Glutamatergic neuron (in vitro differentiated cells): Measurements from ENCODE around the gene CAPN2. TPM values are rescaled to one million over a fixed set of nuclear protein-coding genes. Genes with fewer than 3 reads are reported as not detected.
"Not testable (repeated sequence)": the region's sequence is repeated elsewhere in the genome, so short reads cannot be mapped to it uniquely, and the experiment has no call there.

Experiments used
- DNase-seq: peaks from one replicate; pipeline ENCODE4 v3.0.0; 2022
- H3K27ac Mint-ChIP-seq: one replicate; pipeline ENCODE4 v1.8.0; 2020; ENCODE audit warnings: mild to moderate bottlenecking, mixed read lengths, inconsistent platforms; ENCODE audit not compliant: unreplicated experiment
- H3K27me3 Mint-ChIP-seq: one replicate; pipeline ENCODE4 v1.8.0; 2020; ENCODE audit warnings: mild to moderate bottlenecking, moderate library complexity, mixed read lengths, inconsistent platforms; ENCODE audit not compliant: unreplicated experiment
- H3K36me3 Mint-ChIP-seq: one replicate; pipeline ENCODE4 v1.8.0; 2020; ENCODE audit warnings: mild to moderate bottlenecking, mixed read lengths, inconsistent platforms; ENCODE audit not compliant: unreplicated experiment
- H3K4me1 Mint-ChIP-seq: one replicate; pipeline ENCODE4 v1.8.0; 2020; ENCODE audit warnings: mild to moderate bottlenecking, low read depth, mixed read lengths, inconsistent platforms; ENCODE audit not compliant: unreplicated experiment
- H3K4me3 Mint-ChIP-seq: one replicate; pipeline ENCODE4 v1.8.0; 2020; ENCODE audit warnings: mild to moderate bottlenecking, mixed read lengths, inconsistent platforms; ENCODE audit not compliant: unreplicated experiment
- H3K9me3 Mint-ChIP-seq: one replicate; pipeline ENCODE4 v1.8.0; 2020; ENCODE audit warnings: mild to moderate bottlenecking, moderate library complexity, mixed read lengths, inconsistent platforms; ENCODE audit not compliant: unreplicated experiment
- total RNA-seq: library from RNA; stranded (reverse); fragmentation: NEBNext Ultra II Directional; extraction: Animal tissue kit (Norgen Biotek cat#: 25700); gene quantifications from one replicate; pipeline ENCODE4 v1.2.1, GENCODE V29; 2021; ENCODE audit not compliant: unreplicated experiment
- TF ChIP-seq, protein P1 (sequence below): fragments of 200-600 bp; sonication (generic); IDR thresholded peaks from one replicate; pipeline ENCODE4 v1.5.0; 2021; ENCODE audit not compliant: partially characterized antibody, unreplicated experiment

CAPN2 gene
- total RNA-seq, 1 donor from 2014 or later: 25.6 TPM

DNA sequence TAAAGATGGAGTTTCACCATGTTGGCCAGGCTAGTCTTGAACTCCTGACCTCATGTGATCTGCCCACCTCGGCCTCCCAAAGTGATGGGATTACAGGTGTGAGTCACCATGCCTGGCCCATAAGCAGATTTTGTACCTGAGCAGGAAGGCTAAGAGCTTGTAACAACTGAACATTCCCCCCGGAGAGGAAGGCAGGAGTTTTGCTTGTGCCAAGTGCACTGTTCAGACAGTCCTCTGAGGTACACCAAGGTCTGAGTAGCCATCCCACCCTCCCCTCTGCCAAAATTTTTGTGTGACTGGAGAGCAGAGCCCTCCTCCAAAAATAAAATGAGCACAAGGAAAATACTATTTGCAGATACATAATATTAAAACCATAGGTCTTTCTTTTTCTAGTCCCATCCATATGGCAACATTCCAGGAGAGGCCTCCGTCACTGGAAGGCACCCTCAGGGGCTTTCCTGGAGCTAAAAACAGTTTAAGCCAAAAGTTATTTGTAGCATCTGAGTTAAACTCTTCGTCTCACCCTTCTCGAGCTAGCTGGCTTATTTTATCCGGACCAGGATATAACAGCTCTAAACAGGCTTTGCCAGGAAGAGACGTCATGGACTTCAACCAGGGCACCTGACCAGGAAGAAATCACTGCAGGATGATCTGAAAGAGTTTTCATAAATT is 27.2 kb downstream of the CAPN2 start:
- Mint-ChIP-seq H3K36me3 (no peaks in the 10 kb centered on the region), H3K9me3 (peaks cover 2% of the 10 kb centered on the region), H3K27me3 (peaks cover 2% of the 10 kb centered on the region), H3K27ac (no peak overlapping the region), H3K4me1 (peaks cover 16% of the 10 kb centered on the region), H3K4me3 (no peak overlapping the region)
- TF ChIP-seq, protein P1, sequence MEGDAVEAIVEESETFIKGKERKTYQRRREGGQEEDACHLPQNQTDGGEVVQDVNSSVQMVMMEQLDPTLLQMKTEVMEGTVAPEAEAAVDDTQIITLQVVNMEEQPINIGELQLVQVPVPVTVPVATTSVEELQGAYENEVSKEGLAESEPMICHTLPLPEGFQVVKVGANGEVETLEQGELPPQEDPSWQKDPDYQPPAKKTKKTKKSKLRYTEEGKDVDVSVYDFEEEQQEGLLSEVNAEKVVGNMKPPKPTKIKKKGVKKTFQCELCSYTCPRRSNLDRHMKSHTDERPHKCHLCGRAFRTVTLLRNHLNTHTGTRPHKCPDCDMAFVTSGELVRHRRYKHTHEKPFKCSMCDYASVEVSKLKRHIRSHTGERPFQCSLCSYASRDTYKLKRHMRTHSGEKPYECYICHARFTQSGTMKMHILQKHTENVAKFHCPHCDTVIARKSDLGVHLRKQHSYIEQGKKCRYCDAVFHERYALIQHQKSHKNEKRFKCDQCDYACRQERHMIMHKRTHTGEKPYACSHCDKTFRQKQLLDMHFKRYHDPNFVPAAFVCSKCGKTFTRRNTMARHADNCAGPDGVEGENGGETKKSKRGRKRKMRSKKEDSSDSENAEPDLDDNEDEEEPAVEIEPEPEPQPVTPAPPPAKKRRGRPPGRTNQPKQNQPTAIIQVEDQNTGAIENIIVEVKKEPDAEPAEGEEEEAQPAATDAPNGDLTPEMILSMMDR: no peak
- DNase-seq: no peak

DNA sequence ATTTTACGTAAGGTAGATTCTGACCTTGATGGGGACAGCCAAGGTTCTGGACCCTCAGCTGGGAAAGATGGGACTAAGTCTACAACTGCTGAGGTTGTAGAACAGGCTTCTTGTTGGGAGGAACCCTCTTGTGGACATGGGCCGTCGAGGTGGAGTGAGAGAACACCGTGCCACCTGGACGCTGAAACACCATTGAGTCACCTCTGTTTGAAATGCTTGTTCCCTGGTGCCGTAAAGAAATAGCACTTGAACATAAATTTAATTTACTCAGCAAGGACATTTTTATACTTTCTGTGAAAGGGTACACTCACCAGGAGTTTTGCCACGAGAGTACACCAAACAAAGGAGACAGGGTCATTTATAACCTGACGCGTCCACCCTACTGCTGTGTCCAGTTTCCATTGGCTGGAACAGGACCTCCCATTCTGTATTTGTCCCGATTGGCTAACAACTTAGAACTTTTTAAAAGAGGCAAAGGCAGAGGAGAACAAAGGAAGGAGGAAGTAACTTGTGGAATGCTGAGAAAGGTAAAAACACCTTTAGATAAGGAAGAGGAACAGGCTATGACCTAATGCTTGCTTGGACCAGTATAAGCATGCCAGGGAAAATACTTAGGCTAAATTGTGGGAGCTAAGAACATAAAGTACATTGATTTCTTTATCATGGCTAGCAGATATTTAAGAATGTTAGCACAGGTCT is 27.8 kb downstream of the CAPN2 start:
- H3K4me1 Mint-ChIP-seq: peaks cover 16% of the 10 kb centered on the region
- not testable (repeated sequence) for H3K27me3 Mint-ChIP-seq, H3K27ac Mint-ChIP-seq, H3K4me3 Mint-ChIP-seq, H3K36me3 Mint-ChIP-seq, H3K9me3 Mint-ChIP-seq, DNase-seq

DNA sequence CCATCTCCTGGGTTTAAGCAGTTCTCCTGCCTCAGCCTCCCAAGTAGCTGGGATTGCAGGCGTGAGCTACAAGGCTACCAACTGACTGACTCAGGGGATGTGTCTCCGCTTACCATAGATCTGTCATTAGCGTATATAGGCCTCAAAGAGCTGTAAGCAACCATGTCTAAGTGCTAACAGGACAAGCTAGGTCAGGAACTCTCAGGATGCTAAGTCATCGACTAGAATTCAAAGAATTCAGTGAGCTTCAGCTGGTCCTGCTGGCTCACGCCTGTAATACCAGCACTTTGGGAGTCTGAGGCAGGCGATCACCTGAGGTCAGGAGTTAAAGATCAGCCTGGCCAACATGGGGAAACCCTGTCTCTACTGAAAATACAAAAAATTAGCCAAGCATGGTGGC is 29.5 kb downstream of the CAPN2 start:
- DNase-seq: no peak
- H3K36me3 Mint-ChIP-seq: no peaks in the 10 kb centered on the region
- H3K27me3 Mint-ChIP-seq: peaks cover 3% of the 10 kb centered on the region
- no peak overlapping the region for H3K4me3 Mint-ChIP-seq
- H3K4me1 Mint-ChIP-seq: peaks cover 17% of the 10 kb centered on the region
- TF ChIP-seq, protein P1: no peak
- no peak overlapping the region for H3K27ac Mint-ChIP-seq
- H3K9me3 Mint-ChIP-seq: peaks cover 2% of the 10 kb centered on the region

DNA sequence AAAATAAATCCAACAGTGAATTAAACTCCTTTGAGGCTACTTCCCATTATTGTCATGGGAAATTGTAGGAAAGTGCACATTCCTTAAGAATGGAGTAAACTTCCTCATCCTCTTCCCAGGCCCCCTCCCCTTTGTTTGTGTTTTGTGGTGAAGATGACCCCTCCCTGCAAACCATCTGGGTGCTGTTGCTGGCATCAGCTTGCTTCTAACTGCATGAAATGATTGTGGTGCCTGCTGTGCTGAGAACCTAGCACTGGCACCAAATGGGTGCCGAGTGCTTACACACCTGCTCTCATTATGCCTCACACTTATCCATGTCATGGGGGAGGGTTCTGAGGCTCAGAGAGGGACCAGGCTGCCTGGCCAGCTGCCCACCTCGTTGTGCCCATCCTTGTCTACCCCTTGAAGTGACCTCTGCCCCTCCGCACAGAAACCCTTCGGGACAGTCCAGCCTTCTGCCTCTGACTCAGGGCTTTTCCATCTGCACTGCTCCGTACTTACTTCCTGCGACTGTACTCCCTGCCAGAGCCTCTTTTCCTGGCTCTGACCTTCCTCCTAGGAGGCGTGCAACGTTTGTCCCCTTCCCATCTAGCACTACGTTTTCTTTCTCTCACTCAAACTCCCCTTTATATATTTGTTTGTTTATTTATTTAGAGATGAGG is 30.6 kb downstream of the CAPN2 start:
- TF ChIP-seq, protein P1: no peak
- Mint-ChIP-seq H3K27ac (peak overlapping the region; percentile 17), H3K36me3 (peaks cover 7% of the 10 kb centered on the region), H3K9me3 (peaks cover 2% of the 10 kb centered on the region), H3K4me1 (peaks cover 18% of the 10 kb centered on the region), H3K4me3 (no peak overlapping the region), H3K27me3 (peaks cover 4% of the 10 kb centered on the region)
- DNase-seq: peak; percentile 34

DNA sequence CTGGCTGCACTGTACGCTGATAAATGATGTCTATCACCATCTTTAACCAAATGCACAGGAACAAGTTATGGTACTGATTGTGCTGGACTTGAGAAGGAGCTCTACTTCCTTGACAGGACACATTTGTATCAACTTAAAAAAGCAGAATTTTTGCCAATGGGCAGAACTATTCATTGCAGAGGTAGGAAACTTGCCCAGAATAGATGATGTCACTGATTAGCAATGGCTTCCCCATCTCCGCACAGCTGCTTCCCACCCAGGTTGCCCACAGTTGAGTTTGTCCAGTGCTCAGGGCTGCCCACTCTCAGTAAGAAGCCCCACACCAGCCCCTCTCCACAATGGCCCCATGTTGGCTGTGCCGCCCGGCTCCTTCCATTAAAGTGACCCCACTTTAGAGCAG is 33.4 kb downstream of the CAPN2 start:
- no peak for DNase-seq
- H3K36me3 Mint-ChIP-seq: peaks cover 7% of the 10 kb centered on the region
- no peak overlapping the region for H3K4me3 Mint-ChIP-seq
- no peak overlapping the region for H3K27ac Mint-ChIP-seq
- H3K9me3 Mint-ChIP-seq: peaks cover 2% of the 10 kb centered on the region
- H3K4me1 Mint-ChIP-seq: peaks cover 15% of the 10 kb centered on the region
- TF ChIP-seq, protein P1: no peak
- H3K27me3 Mint-ChIP-seq: peaks cover 5% of the 10 kb centered on the region
